ENCODE measurements around the gene RAC3.

- TF ChIP-seq CTCF (conservative IDR thresholded peaks at IDR 0.05; ENCODE audit: low read depth, low read length): no peak
- no peak for TF ChIP-seq EZH2 (IDR thresholded peaks at IDR 0.05; ENCODE audit: borderline replicate concordance, low read depth, low read length, poor library complexity, severe bottlenecking)
These were observed 50.1 kb downstream of the RAC3 start for GRCh38 chr17:82081546-82081945.
